ENCODE results near the gene PPP2R2C.

Gene PPP2R2C

GRCh38 chr4:6271206-6271605 is 201.2 kb downstream of the PPP2R2C start:
- DNase-seq (ENCODE audit: low spot score), result no peak
- TF ChIP-seq CTCF (IDR thresholded peaks at IDR 0.05), result no peak
- peak overlapping the region; percentile 92 to 97 for H3K27ac ChIP-seq
- H3K4me3 ChIP-seq, result peak overlapping the region; percentile 90

- Histone ChIP-seq H3K27ac (peak overlapping the region; percentile 92 to 97), H3K4me3 (peak overlapping the region; percentile 90)
- DNase-seq (ENCODE audit: low spot score), result no peak
- TF ChIP-seq CTCF (IDR thresholded peaks at IDR 0.05), result no peak
Observed at GRCh38 chr4:6270636-6271121, 201.7 kb downstream of the PPP2R2C start.
